HL-60 (cell line): ENCODE measurements around the gene CABP5.

Experiments used
- DNase-seq, 2 experiments: peaks; one replicate each; pipeline ENCODE4 v3.0.0-alpha.2; 2010 to 2020; ENCODE audit warnings: low read depth in 1 of 2, low spot score in 1 of 2
- H3K27ac ChIP-seq: fragments of 250-450 bp; sonication (Bioruptor Pico); replicated peaks from 2 replicates; pipeline ENCODE4 v1.5.1; 2020; ENCODE audit warnings: mild to moderate bottlenecking, moderate library complexity
- H3K27me3 ChIP-seq: fragments of 250-450 bp; sonication (Bioruptor Pico); 2 replicates; pipeline ENCODE4 v1.5.1; 2021; ENCODE audit warnings: mild to moderate bottlenecking, moderate library complexity; ENCODE audit not compliant: insufficient read depth, poor library complexity, severe bottlenecking
- H3K4me3 ChIP-seq: replicated peaks from 2 replicates; pipeline ENCODE4 v1.5.1; 2011; ENCODE audit warnings: mild to moderate bottlenecking, control low read depth, low read length; ENCODE audit not compliant: insufficient read depth
- GABPA ChIP-seq: IDR thresholded peaks from 2 replicates; pipeline ENCODE4 v1.6.1; 2012; ENCODE audit warnings: low read depth
- POLR2AphosphoS5 ChIP-seq: IDR thresholded peaks from 2 replicates; pipeline ENCODE4 v1.6.1; 2012; ENCODE audit warnings: low read depth
- SPI1 ChIP-seq: IDR thresholded peaks from 2 replicates; pipeline ENCODE4 v1.6.1; 2012; ENCODE audit warnings: low read depth, mild to moderate bottlenecking, borderline replicate concordance
- TF ChIP-seq, protein P1 (sequence below): IDR thresholded peaks from one replicate; pipeline ENCODE4 v1.5.1; 2011; ENCODE audit warnings: low read length, control low read depth, inconsistent platforms; ENCODE audit not compliant: insufficient read depth
- TF ChIP-seq, protein P2 (sequence below): IDR thresholded peaks from 2 replicates; pipeline ENCODE4 v1.6.1; 2012; ENCODE audit warnings: low read depth; ENCODE audit not compliant: insufficient replicate concordance

The CABP5 gene

DNA sequence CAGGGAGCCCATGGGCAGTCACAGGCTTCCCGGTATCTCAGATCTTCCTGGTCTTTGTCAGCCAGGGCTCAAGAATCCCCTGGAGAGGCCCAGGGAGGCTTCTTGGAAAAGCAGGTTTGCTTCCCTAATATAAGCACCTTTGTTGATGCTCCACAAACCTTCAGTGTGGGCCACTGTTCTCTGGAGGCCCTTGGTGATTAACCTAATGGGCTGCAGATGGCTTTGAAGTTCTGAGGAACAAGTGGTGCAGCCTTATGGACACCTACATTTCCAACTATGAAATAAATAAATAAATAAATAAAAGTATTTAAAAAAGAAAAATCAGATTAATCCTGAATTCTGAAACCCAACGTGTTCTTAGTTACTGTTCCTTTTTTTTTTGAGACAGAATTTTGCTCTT, 51.8 kb downstream of the CABP5 start, which contains the start of gene BSPH1:
Gene BSPH1 (minus strand): TSS at position 101 of the 400 bp plus-strand sequence. CDS start 89 bp downstream, at position 12.
- Histone ChIP-seq H3K27ac (no peak within 1 kb of the TSS), H3K27me3 (no peaks in the 10 kb centered on the region), H3K4me3 (no peak within 1 kb of the TSS)
- no peak for DNase-seq
- TF ChIP-seq, protein P1, sequence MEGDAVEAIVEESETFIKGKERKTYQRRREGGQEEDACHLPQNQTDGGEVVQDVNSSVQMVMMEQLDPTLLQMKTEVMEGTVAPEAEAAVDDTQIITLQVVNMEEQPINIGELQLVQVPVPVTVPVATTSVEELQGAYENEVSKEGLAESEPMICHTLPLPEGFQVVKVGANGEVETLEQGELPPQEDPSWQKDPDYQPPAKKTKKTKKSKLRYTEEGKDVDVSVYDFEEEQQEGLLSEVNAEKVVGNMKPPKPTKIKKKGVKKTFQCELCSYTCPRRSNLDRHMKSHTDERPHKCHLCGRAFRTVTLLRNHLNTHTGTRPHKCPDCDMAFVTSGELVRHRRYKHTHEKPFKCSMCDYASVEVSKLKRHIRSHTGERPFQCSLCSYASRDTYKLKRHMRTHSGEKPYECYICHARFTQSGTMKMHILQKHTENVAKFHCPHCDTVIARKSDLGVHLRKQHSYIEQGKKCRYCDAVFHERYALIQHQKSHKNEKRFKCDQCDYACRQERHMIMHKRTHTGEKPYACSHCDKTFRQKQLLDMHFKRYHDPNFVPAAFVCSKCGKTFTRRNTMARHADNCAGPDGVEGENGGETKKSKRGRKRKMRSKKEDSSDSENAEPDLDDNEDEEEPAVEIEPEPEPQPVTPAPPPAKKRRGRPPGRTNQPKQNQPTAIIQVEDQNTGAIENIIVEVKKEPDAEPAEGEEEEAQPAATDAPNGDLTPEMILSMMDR: no peak
- TF ChIP-seq POLR2AphosphoS5: no peak
- TF ChIP-seq SPI1: no peak
- TF ChIP-seq, protein P2, sequence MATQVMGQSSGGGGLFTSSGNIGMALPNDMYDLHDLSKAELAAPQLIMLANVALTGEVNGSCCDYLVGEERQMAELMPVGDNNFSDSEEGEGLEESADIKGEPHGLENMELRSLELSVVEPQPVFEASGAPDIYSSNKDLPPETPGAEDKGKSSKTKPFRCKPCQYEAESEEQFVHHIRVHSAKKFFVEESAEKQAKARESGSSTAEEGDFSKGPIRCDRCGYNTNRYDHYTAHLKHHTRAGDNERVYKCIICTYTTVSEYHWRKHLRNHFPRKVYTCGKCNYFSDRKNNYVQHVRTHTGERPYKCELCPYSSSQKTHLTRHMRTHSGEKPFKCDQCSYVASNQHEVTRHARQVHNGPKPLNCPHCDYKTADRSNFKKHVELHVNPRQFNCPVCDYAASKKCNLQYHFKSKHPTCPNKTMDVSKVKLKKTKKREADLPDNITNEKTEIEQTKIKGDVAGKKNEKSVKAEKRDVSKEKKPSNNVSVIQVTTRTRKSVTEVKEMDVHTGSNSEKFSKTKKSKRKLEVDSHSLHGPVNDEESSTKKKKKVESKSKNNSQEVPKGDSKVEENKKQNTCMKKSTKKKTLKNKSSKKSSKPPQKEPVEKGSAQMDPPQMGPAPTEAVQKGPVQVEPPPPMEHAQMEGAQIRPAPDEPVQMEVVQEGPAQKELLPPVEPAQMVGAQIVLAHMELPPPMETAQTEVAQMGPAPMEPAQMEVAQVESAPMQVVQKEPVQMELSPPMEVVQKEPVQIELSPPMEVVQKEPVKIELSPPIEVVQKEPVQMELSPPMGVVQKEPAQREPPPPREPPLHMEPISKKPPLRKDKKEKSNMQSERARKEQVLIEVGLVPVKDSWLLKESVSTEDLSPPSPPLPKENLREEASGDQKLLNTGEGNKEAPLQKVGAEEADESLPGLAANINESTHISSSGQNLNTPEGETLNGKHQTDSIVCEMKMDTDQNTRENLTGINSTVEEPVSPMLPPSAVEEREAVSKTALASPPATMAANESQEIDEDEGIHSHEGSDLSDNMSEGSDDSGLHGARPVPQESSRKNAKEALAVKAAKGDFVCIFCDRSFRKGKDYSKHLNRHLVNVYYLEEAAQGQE: no peak
- TF ChIP-seq GABPA: no peak

DNA sequence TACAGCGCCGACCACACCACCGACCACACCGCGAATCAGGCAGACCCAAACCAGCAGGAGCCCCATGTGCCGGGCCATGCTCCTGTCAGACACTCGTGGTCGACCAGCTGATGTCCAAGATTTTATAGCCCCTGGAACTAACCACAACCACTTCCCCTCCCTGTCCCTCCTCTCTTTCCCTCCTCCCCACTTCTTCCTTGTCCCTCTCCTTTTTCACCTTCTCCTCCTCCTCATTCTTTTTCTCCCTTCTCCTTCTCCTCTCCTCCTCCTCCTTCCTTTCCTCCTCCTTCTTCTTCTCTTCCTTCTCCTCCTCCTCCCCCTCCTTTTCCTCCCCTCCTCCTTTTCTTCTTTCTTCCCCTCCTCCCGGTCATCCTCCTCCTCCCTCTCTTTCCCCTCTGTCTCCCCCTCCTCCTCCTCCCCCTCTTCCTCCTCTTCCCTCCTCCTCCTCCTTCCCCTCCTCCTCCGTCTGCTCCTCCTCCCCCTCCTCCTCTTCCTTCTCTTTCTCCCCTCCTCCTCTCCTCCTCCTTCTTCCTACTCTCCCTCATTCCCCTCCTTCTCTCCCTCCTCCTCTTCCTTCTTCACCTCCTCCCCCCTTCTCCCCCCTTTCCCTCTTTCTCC, 52.6 kb downstream of the CABP5 start:
- no peaks in the 10 kb centered on the region for H3K27me3 ChIP-seq
- H3K4me3 ChIP-seq: no peak overlapping the region
- no peak for DNase-seq

More for the DNA sequence above, 52.6 kb downstream of the CABP5 start:
- TF ChIP-seq, protein P1: no peak
- TF ChIP-seq SPI1 (no peak), GABPA (no peak), POLR2AphosphoS5 (no peak)
- TF ChIP-seq, protein P2: no peak
- no peak overlapping the region for H3K27ac ChIP-seq
